Neuronal stem cell (in vitro differentiated cells): ENCODE measurements around the gene ROBO1.

Experiments
- DNase-seq: peaks from one replicate; pipeline ENCODE4 v3.0.0-alpha.2; 2013; ENCODE audit warnings: low spot score
- H2AFZ ChIP-seq: one replicate; pipeline ENCODE4 v1.6.1; 2013; ENCODE audit warnings: mild to moderate bottlenecking, low read length, inconsistent platforms
- H2AK5ac ChIP-seq: 2 replicates; pipeline ENCODE4 v1.6.1; 2013; ENCODE audit warnings: low read depth, mild to moderate bottlenecking, inconsistent platforms, low read length, moderate library complexity, mixed read lengths
- H2BK120ac ChIP-seq: 2 replicates; pipeline ENCODE4 v1.6.1; 2013; ENCODE audit warnings: low read depth, mild to moderate bottlenecking, inconsistent platforms, low read length, moderate library complexity, mixed read lengths
- H2BK12ac ChIP-seq: one replicate; pipeline ENCODE4 v1.6.1; 2013; ENCODE audit warnings: low read length, inconsistent platforms
- H2BK15ac ChIP-seq: 2 replicates; pipeline ENCODE4 v1.6.1; 2013; ENCODE audit warnings: mild to moderate bottlenecking, low read length, inconsistent platforms, mixed read lengths
- H2BK5ac ChIP-seq: one replicate; pipeline ENCODE4 v1.6.1; 2013; ENCODE audit warnings: inconsistent platforms, mild to moderate bottlenecking, low read length, moderate library complexity
- H3K14ac ChIP-seq: one replicate; pipeline ENCODE4 v1.6.1; 2013; ENCODE audit warnings: low read length, inconsistent platforms
- H3K18ac ChIP-seq: 2 replicates; pipeline ENCODE4 v1.6.1; 2013; ENCODE audit warnings: low read length, inconsistent platforms
- H3K23ac ChIP-seq: 2 replicates; pipeline ENCODE4 v1.6.1; 2013; ENCODE audit warnings: low read depth, mild to moderate bottlenecking, mixed read lengths, low read length, inconsistent platforms; ENCODE audit not compliant: poor library complexity
- H3K27ac ChIP-seq: replicated peaks from 3 replicates; pipeline ENCODE4 v1.5.1; 2013; ENCODE audit warnings: low read length, inconsistent platforms
- H3K27me3 ChIP-seq, 3 experiments: 2 replicates each; pipeline ENCODE4 v1.6.1; 2013; ENCODE audit warnings: low read length in 3 of 3, mild to moderate bottlenecking in 2 of 3, inconsistent platforms in 1 of 3, low read depth in 1 of 3, mixed read lengths in 1 of 3, moderate library complexity in 1 of 3; ENCODE audit not compliant: control insufficient read depth in 3 of 3, insufficient read depth in 3 of 3
- H3K36me3 ChIP-seq, 2 donors: replicated peaks in 1 of 2; 2 replicates each; pipeline ENCODE4 v1.6.1; 2013; ENCODE audit warnings: low read length in 2 of 2; ENCODE audit not compliant: control insufficient read depth in 2 of 2, insufficient read depth in 2 of 2
- H3K4ac ChIP-seq: 2 replicates; pipeline ENCODE4 v1.6.1; 2013; ENCODE audit warnings: inconsistent platforms, mild to moderate bottlenecking, low read length, moderate library complexity
- H3K4me1 ChIP-seq, 2 donors: 1 replicate in 1 of 2; 2 replicates in 1 of 2; pipeline ENCODE4 v1.6.1; 2013; ENCODE audit warnings: low read length in 2 of 2, low read depth in 1 of 2; ENCODE audit not compliant: control insufficient read depth in 2 of 2, insufficient read depth in 1 of 2
- H3K4me2 ChIP-seq: one replicate; pipeline ENCODE4 v1.6.1; 2013; ENCODE audit warnings: mild to moderate bottlenecking, low read length, inconsistent platforms; ENCODE audit not compliant: insufficient read depth, poor library complexity, severe bottlenecking
- H3K4me3 ChIP-seq, 2 donors: 2 replicates each; pipeline ENCODE4 v1.5.1; 2013; ENCODE audit warnings: low read length in 2 of 2, mild to moderate bottlenecking in 2 of 2, inconsistent platforms in 1 of 2, moderate library complexity in 1 of 2
- H3K79me1 ChIP-seq: one replicate; pipeline ENCODE4 v1.6.1; 2013; ENCODE audit warnings: low read depth, mild to moderate bottlenecking, inconsistent platforms, low read length, moderate library complexity
- H3K9ac ChIP-seq: one replicate; pipeline ENCODE4 v1.6.1; 2013; ENCODE audit warnings: mild to moderate bottlenecking, low read depth, low read length, inconsistent platforms; ENCODE audit not compliant: poor library complexity
- H3K9me3 ChIP-seq, 2 donors: replicated peaks in 1 of 2; 2 replicates each; pipeline versions ENCODE3 to v1.6.1; 2013; ENCODE audit warnings: low read length in 2 of 2, mild to moderate bottlenecking in 2 of 2, inconsistent platforms in 1 of 2, low read depth in 1 of 2, mixed read lengths in 1 of 2, moderate library complexity in 1 of 2; ENCODE audit not compliant: control insufficient read depth in 2 of 2, insufficient read depth in 1 of 2
- H4K8ac ChIP-seq: one replicate; pipeline ENCODE4 v1.6.1; 2013; ENCODE audit warnings: low read depth, mild to moderate bottlenecking, inconsistent platforms, low read length, moderate library complexity
- H4K91ac ChIP-seq: one replicate; pipeline ENCODE4 v1.6.1; 2013; ENCODE audit warnings: low read length, low read depth, mild to moderate bottlenecking, inconsistent platforms; ENCODE audit not compliant: poor library complexity
- WGBS, 2 donors: extraction: QIAGEN DNeasy Blood & Tissue Kit; methylation state at CpG; one replicate each; pipeline ENCODE4 v1.1.7; 2013; ENCODE audit warnings: missing lambda C conversion rate in 2 of 2, mixed read lengths in 1 of 2; ENCODE audit not compliant: insufficient read length in 2 of 2, insufficient replicate concordance in 1 of 2; ENCODE audit errors: extremely low coverage in 2 of 2; 5-methylcytosine and 5-hydroxymethylcytosine counted together

Gene ROBO1

GRCh38 chr3:79140708-79141107 lies 627.1 kb downstream of the ROBO1 start:
- Histone ChIP-seq H3K4me2 (no peak overlapping the region), H3K4me1 (peaks cover 2 to 5% of the 10 kb centered on the region in 2 donors), H3K4ac (no peak overlapping the region), H4K8ac (no peak overlapping the region), H2BK5ac (no peak overlapping the region), H3K27ac (no peak overlapping the region), H2BK120ac (no peak overlapping the region), H3K36me3 (no peaks in the 10 kb centered on the region), H3K79me1 (no peaks in the 10 kb centered on the region), H3K14ac (no peak overlapping the region), H4K91ac (no peak overlapping the region), H2BK15ac (no peak overlapping the region), H2BK12ac (no peak overlapping the region), H3K9ac (no peak overlapping the region), H3K9me3 (no peaks in the 10 kb centered on the region), H2AK5ac (no peak overlapping the region), H3K4me3 (no peak overlapping the region), H2AFZ (no peak overlapping the region), H3K27me3 (no peaks in the 10 kb centered on the region), H3K23ac (no peak overlapping the region), H3K18ac (no peak overlapping the region)
- DNase-seq: no peak
- WGBS, 2 donors: no CpG with 5 or more reads among the region's 3 CpGs

GRCh38 chr3:79139395-79140068 lies 628.3 kb downstream of the ROBO1 start:
- WGBS, 2 donors: no CpG with 5 or more reads among the region's 7 CpGs
- H3K9me3 ChIP-seq: no peaks in the 10 kb centered on the region

GRCh38 chr3:79125313-79125984 lies 642.3 kb downstream of the ROBO1 start:
- Histone ChIP-seq H3K9me3 (no peaks in the 10 kb centered on the region), H3K4me2 (no peak overlapping the region), H4K8ac (no peak overlapping the region), H2BK12ac (no peak overlapping the region), H3K4me1 (peaks cover 0 to 2% of the 10 kb centered on the region in 2 donors), H3K23ac (no peak overlapping the region), H3K79me1 (no peaks in the 10 kb centered on the region), H3K36me3 (no peaks in the 10 kb centered on the region), H3K27ac (no peak overlapping the region), H2AFZ (peak overlapping the region; percentile 61), H3K4me3 (peak overlapping the region in 1 of 2 donors; percentile 32), H3K14ac (peak overlapping the region; percentile 71), H2BK15ac (no peak overlapping the region), H2BK5ac (no peak overlapping the region), H4K91ac (no peak overlapping the region), H3K27me3 (no peaks in the 10 kb centered on the region), H2BK120ac (no peak overlapping the region), H3K4ac (no peak overlapping the region), H2AK5ac (no peak overlapping the region), H3K9ac (no peak overlapping the region), H3K18ac (no peak overlapping the region)
- no peak for DNase-seq
- no CpG with 5 or more reads among the region's 16 CpGs for WGBS, 2 donors

More at GRCh38 chr3:79139395-79140068, 628.3 kb downstream of the ROBO1 start:
- no peak for DNase-seq
- Histone ChIP-seq H4K8ac (no peak overlapping the region), H3K27ac (no peak overlapping the region), H4K91ac (no peak overlapping the region), H3K4me2 (no peak overlapping the region), H2BK15ac (no peak overlapping the region), H3K36me3 (no peaks in the 10 kb centered on the region), H3K14ac (no peak overlapping the region), H3K4me1 (peaks cover 2 to 5% of the 10 kb centered on the region in 2 donors), H3K18ac (no peak overlapping the region), H3K27me3 (no peaks in the 10 kb centered on the region), H2AK5ac (no peak overlapping the region), H3K4me3 (no peak overlapping the region), H2BK5ac (no peak overlapping the region), H3K23ac (no peak overlapping the region), H3K4ac (no peak overlapping the region), H2AFZ (no peak overlapping the region), H3K79me1 (no peaks in the 10 kb centered on the region), H2BK12ac (no peak overlapping the region), H3K9ac (no peak overlapping the region), H2BK120ac (no peak overlapping the region)

GRCh38 chr3:79115458-79115857 lies 652.3 kb downstream of the ROBO1 start:
- H3K9ac ChIP-seq: no peak overlapping the region
- H4K91ac ChIP-seq: no peak overlapping the region
- H2AK5ac ChIP-seq: no peak overlapping the region
- no peak overlapping the region for H3K4me3 ChIP-seq
- no peak overlapping the region for H4K8ac ChIP-seq
- H3K18ac ChIP-seq: no peak overlapping the region
- H2BK120ac ChIP-seq: no peak overlapping the region
- H2BK12ac ChIP-seq: no peak overlapping the region
- no peak overlapping the region for H3K27ac ChIP-seq
- DNase-seq: no peak
- no peaks in the 10 kb centered on the region for H3K27me3 ChIP-seq
- no peak overlapping the region for H3K23ac ChIP-seq
- no peak overlapping the region for H2BK15ac ChIP-seq
- H2BK5ac ChIP-seq: no peak overlapping the region
- no peak overlapping the region for H2AFZ ChIP-seq
- no peaks in the 10 kb centered on the region for H3K79me1 ChIP-seq
- peaks cover 0 to 1% of the 10 kb centered on the region in 2 donors for H3K9me3 ChIP-seq
- H3K14ac ChIP-seq: no peak overlapping the region
- no peaks in the 10 kb centered on the region for H3K4me1 ChIP-seq
- no peaks in the 10 kb centered on the region for H3K36me3 ChIP-seq
- no CpG with 5 or more reads among the region's 4 CpGs for WGBS, 2 donors
- no peak overlapping the region for H3K4me2 ChIP-seq
- H3K4ac ChIP-seq: no peak overlapping the region
